Fibroblast of lung (primary cell): ENCODE results near the gene PRG2. TPM values are rescaled to one million over a fixed set of nuclear protein-coding genes. Genes with fewer than 3 reads are reported as not detected.

Experiments
- DNase-seq, 2 donors: peaks; one replicate each; pipeline versions ENCODE4 v3.0.0 to v3.0.0-alpha.2; 2010; ENCODE audit warnings: low read depth in 2 of 2
- H2AFZ ChIP-seq: 2 replicates; pipeline ENCODE4 v1.5.1; 2012; ENCODE audit warnings: low read length, control low read depth, inconsistent platforms
- H3K27ac ChIP-seq: 2 replicates; pipeline ENCODE4 v1.5.1; 2011; ENCODE audit warnings: low read length, control low read depth; ENCODE audit not compliant: insufficient read depth
- H3K27me3 ChIP-seq: 2 replicates; pipeline ENCODE4 v1.5.1; 2011; ENCODE audit warnings: mild to moderate bottlenecking, low read length; ENCODE audit not compliant: control insufficient read depth, insufficient read depth
- H3K36me3 ChIP-seq: 2 replicates; pipeline ENCODE4 v1.5.1; 2011; ENCODE audit warnings: low read length; ENCODE audit not compliant: control insufficient read depth, insufficient read depth
- H3K4me1 ChIP-seq: 2 replicates; pipeline ENCODE4 v1.5.1; 2011; ENCODE audit warnings: low read length; ENCODE audit not compliant: control insufficient read depth, insufficient read depth; ENCODE audit errors: extremely low read depth
- H3K4me2 ChIP-seq: 2 replicates; pipeline ENCODE4 v1.5.1; 2011; ENCODE audit warnings: low read length, control low read depth; ENCODE audit not compliant: insufficient read depth; ENCODE audit errors: extremely low read depth
- H3K4me3 ChIP-seq, 4 experiments: fragments of 200-600 bp in 1 of 4; sonication (generic) in 1 of 4; replicated peaks in 1 of 4; 2 replicates each; pipeline ENCODE4 v1.5.1; 2011 to 2016; ENCODE audit warnings: low read length in 4 of 4, low read depth in 3 of 4, mild to moderate bottlenecking in 3 of 4, control low read depth in 2 of 4, inconsistent platforms in 1 of 4, mixed read lengths in 1 of 4; ENCODE audit not compliant: insufficient read depth in 1 of 4; ENCODE audit errors: control extremely low read depth in 1 of 4
- H3K79me2 ChIP-seq: 2 replicates; pipeline ENCODE4 v1.5.1; 2012; ENCODE audit warnings: mild to moderate bottlenecking, low read length, inconsistent platforms; ENCODE audit not compliant: control insufficient read depth, insufficient read depth
- H3K9ac ChIP-seq: 2 replicates; pipeline ENCODE4 v1.5.1; 2011; ENCODE audit warnings: mild to moderate bottlenecking, low read length, control low read depth; ENCODE audit not compliant: insufficient read depth
- H3K9me3 ChIP-seq: 2 replicates; pipeline ENCODE4 v1.5.1; 2012; ENCODE audit warnings: low read depth, low read length; ENCODE audit not compliant: control insufficient read depth, insufficient read depth
- H4K20me1 ChIP-seq: 2 replicates; pipeline ENCODE4 v1.5.1; 2011; ENCODE audit warnings: low read length; ENCODE audit not compliant: control insufficient read depth, insufficient read depth; ENCODE audit errors: extremely low read depth
- CTCF ChIP-seq, 2 donors: IDR thresholded peaks in 1 of 2; conservative IDR thresholded peaks in 1 of 2; 1 replicate in 1 of 2; 2 replicates in 1 of 2; pipeline ENCODE4 v1.5.1; 2011 to 2012; ENCODE audit warnings: low read length in 2 of 2, control low read depth in 1 of 2, inconsistent platforms in 1 of 2, low read depth in 1 of 2, mild to moderate bottlenecking in 1 of 2
- EZH2 ChIP-seq: IDR thresholded peaks from 2 replicates; pipeline ENCODE4 v1.5.1; 2012; ENCODE audit warnings: low read length, control low read depth, mild to moderate bottlenecking; ENCODE audit errors: missing control alignments
- polyA plus RNA-seq, 2 donors: library from polyadenylated mRNA; depleted of rRNA in 1 of 2; stranded (reverse) in 1 of 2; unstranded in 1 of 2; fragments of >200 nt; gene quantifications; 2 replicates each; pipeline ENCODE4 v1.2.1, GENCODE V29; 2011 to 2012; ENCODE audit warnings: missing spikeins in 1 of 2
- total RNA-seq: library from RNA; depleted of rRNA; stranded (reverse); fragments of >200 nt; gene quantifications from 2 replicates; pipeline ENCODE4 v1.2.1, GENCODE V29; 2014

PRG2 gene
- total and polyA plus RNA-seq, 2 donors (not counting 1 experiment from before 2014, with no cell fraction given): not detected

DNA sequence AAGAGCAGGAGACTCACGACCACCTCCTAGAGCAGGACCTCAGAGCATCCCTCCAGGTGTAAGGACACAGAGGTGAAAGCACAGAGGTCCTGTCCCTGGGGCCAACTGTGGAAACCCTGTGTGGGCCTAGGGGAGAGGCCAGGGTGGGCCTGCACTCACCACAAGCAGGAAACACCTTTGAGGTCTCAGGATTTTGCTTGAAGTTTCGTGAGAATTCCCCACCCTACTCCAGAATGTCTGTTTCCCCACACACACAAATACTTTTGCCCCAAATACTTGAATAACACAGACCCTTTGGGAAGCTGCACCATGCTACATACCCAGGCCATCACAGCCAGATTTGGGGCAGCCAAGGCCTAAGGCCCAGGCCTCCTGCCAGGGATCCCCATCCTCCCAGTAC is 18.3 kb upstream of the PRG2 start:
- TF ChIP-seq EZH2: no peak
- no peak for TF ChIP-seq CTCF (conservative IDR thresholded peaks at IDR 0.05 in 1 of 2, IDR thresholded peaks at IDR 0.05 in 1 of 2; ENCODE audit: low read depth in 1 of 2, low read length in 2 of 2)
- DNase-seq: no peak
- H3K4me3 ChIP-seq: no peak overlapping the region

DNA sequence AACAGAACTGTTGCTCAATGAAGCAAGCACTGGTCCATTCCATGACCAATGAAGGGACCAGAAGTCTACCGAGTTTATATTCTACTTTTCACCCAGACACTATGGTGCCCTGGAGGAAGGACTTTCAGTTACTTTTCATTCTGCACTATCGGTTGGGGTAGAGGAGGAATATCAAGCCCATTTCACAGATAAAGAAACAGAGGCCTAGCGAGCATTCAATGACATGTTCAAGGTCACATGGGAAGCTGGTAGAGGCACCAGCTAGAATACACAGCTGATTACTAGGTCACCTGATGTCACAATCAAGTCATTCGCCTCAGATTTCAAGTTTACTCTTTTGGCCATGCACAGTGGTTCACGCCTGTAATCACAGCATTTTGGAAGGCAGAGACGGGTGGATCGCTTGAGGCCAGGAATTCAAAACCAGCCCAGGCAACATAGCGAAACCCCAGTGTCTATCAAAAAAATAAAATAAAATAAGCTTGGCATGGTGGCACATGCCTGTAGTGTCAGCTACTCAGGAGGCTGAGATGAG is 17.6 kb upstream of the PRG2 start:
- Histone ChIP-seq H2AFZ (no peak overlapping the region), H3K9ac (no peak overlapping the region), H3K27me3 (no peaks in the 10 kb centered on the region), H3K79me2 (no peaks in the 10 kb centered on the region), H3K36me3 (peaks cover 14% of the 10 kb centered on the region), H3K9me3 (no peaks in the 10 kb centered on the region), H3K27ac (no peak overlapping the region), H3K4me3 (no peak overlapping the region), H3K4me1 (peaks cover 4% of the 10 kb centered on the region), H4K20me1 (no peaks in the 10 kb centered on the region), H3K4me2 (no peak overlapping the region)
- DNase-seq: no peak
- no peak for TF ChIP-seq EZH2
- TF ChIP-seq CTCF (conservative IDR thresholded peaks at IDR 0.05 in 1 of 2, IDR thresholded peaks at IDR 0.05 in 1 of 2; ENCODE audit: low read depth in 1 of 2, low read length in 2 of 2): no peak

More for the DNA sequence above, 18.3 kb upstream of the PRG2 start:
- no peaks in the 10 kb centered on the region for H3K79me2 ChIP-seq
- peaks cover 4% of the 10 kb centered on the region for H3K4me1 ChIP-seq
- no peak overlapping the region for H3K27ac ChIP-seq
- peaks cover 15% of the 10 kb centered on the region for H3K36me3 ChIP-seq
- H3K4me2 ChIP-seq: no peak overlapping the region
- H3K27me3 ChIP-seq: no peaks in the 10 kb centered on the region
- no peaks in the 10 kb centered on the region for H3K9me3 ChIP-seq
- H4K20me1 ChIP-seq: no peaks in the 10 kb centered on the region
- H2AFZ ChIP-seq: no peak overlapping the region
- H3K9ac ChIP-seq: no peak overlapping the region

GRCh38 chr11:57407010-57407920 is 16.8 kb upstream of the PRG2 start:
- Histone ChIP-seq H3K27ac (no peak overlapping the region), H3K79me2 (no peaks in the 10 kb centered on the region), H4K20me1 (no peaks in the 10 kb centered on the region), H3K4me1 (peaks cover 4% of the 10 kb centered on the region), H3K9me3 (no peaks in the 10 kb centered on the region), H3K27me3 (no peaks in the 10 kb centered on the region), H3K4me2 (no peak overlapping the region), H3K36me3 (peaks cover 14% of the 10 kb centered on the region), H2AFZ (no peak overlapping the region), H3K4me3 (no peak overlapping the region), H3K9ac (no peak overlapping the region)
- TF ChIP-seq EZH2 (no peak), CTCF (conservative IDR thresholded peaks at IDR 0.05 in 1 of 2, IDR thresholded peaks at IDR 0.05 in 1 of 2; ENCODE audit: low read depth in 1 of 2, low read length in 2 of 2) (no peak)
- DNase-seq: no peak
